Right lobe of liver (tissue), 6 donors: ENCODE measurements around the gene ENTHD1. TPM values are rescaled to one million over a fixed set of nuclear protein-coding genes. Genes with fewer than 3 reads are reported as not detected.

Source experiments
- ATAC-seq, 4 donors: fragments of 200-7000 bp; cut with Tn5 transposase; one replicate each; pipeline ENCODE4 v1.9.1; 2020; ENCODE audit warnings: mild to moderate bottlenecking in 4 of 4, moderate library complexity in 4 of 4
- DNase-seq, 3 donors: peaks; one replicate each; pipeline ENCODE4 v3.0.0-alpha.2; 2020
- H3K27ac ChIP-seq, 3 donors: fragments of 200-600 bp; one replicate each; pipeline ENCODE4 v1.8.0; 2022
- H3K27me3 ChIP-seq, 2 donors: fragments of 200-600 bp; one replicate each; pipeline ENCODE4 v1.8.0; 2022
- H3K36me3 ChIP-seq, 4 donors: fragments of 200-600 bp; sonication (generic) in 1 of 4; one replicate each; pipeline versions ENCODE4 v1.5.1 to v1.8.0; 2017 to 2022; ENCODE audit warnings: control low read depth in 1 of 4
- H3K4me1 ChIP-seq, 4 donors: fragments of 200-600 bp; sonication (generic) in 1 of 4; one replicate each; pipeline versions ENCODE4 v1.5.1 to v1.8.0; 2017 to 2022; ENCODE audit warnings: control low read depth in 1 of 4
- H3K4me3 ChIP-seq, 3 donors: fragments of 200-600 bp; one replicate each; pipeline ENCODE4 v1.8.0; 2022
- H3K9me3 ChIP-seq, 4 donors: fragments of 200-600 bp; sonication (generic) in 1 of 4; one replicate each; pipeline versions ENCODE4 v1.5.1 to v1.8.0; 2017 to 2022; ENCODE audit warnings: control low read depth in 1 of 4
- POLR2A ChIP-seq: fragments of 450-650 bp; IDR thresholded peaks from one replicate; pipeline ENCODE4 v1.6.1; 2017; ENCODE audit warnings: antibody characterized with exemption, mild to moderate bottlenecking
- WGBS: methylation state at CpG from one replicate; pipeline ENCODE4 v1.1.6; 2018; ENCODE audit warnings: low coverage, low lambda C conversion rate; ENCODE audit not compliant: insufficient coverage; ENCODE audit errors: missing lambda C conversion rate; 5-methylcytosine and 5-hydroxymethylcytosine counted together
- intact Hi-C, 2 donors: fragments of 100-400 bp; cut with DNase I; formaldehyde crosslinking; loops; one replicate each; pipeline versions ENCODE4 v1.11.2 to v1.14.1; 2022
- total RNA-seq, 6 experiments: library from RNA; depleted of rRNA in 2 of 6; stranded (reverse); fragments of >200 nt in 2 of 6; fragmentation: NEBNext Ultra II Directional in 3 of 6; extraction: Animal tissue kit (Norgen Biotek cat#: 25700) in 3 of 6; gene quantifications; one replicate each; pipeline versions ENCODE4 v1.1.0 to v1.2.4, GENCODE V29; 2016 to 2023
- TF ChIP-seq, protein P1 (sequence below), 4 donors: fragments of 200-600 bp in 3 of 4; fragments of 450-650 bp in 1 of 4; IDR thresholded peaks; one replicate each; pipeline versions ENCODE4 v1.5.1 to v1.8.0; 2016 to 2022; ENCODE audit warnings: antibody characterized with exemption in 4 of 4, mild to moderate bottlenecking in 2 of 4
- donor health status: DM: no; HTN: yes; CAD: no.
- donor health status: DM: no; HTN: no; CAD: no.
- donor health status: DM: no; HTN: no; CAD: no.
- donor health status: DM: no; HTN: yes; CAD: no.
- donor health status: DM: no; HTN: yes; CAD: no.

The ENTHD1 gene
- total RNA-seq, 6 experiments from 2014 or later, result not detected

GRCh38 chr22:39940757-39941305, 47.3 kb upstream of the ENTHD1 start:
- Histone ChIP-seq H3K27me3 (no peaks in the 10 kb centered on the region), H3K4me3 (no peak overlapping the region), H3K27ac (no peak overlapping the region), H3K9me3 (no peaks in the 10 kb centered on the region), H3K36me3 (no peaks in the 10 kb centered on the region), H3K4me1 (no peaks in the 10 kb centered on the region)
- no peak for ATAC-seq
- TF ChIP-seq POLR2A, result no peak
- TF ChIP-seq, protein P1, sequence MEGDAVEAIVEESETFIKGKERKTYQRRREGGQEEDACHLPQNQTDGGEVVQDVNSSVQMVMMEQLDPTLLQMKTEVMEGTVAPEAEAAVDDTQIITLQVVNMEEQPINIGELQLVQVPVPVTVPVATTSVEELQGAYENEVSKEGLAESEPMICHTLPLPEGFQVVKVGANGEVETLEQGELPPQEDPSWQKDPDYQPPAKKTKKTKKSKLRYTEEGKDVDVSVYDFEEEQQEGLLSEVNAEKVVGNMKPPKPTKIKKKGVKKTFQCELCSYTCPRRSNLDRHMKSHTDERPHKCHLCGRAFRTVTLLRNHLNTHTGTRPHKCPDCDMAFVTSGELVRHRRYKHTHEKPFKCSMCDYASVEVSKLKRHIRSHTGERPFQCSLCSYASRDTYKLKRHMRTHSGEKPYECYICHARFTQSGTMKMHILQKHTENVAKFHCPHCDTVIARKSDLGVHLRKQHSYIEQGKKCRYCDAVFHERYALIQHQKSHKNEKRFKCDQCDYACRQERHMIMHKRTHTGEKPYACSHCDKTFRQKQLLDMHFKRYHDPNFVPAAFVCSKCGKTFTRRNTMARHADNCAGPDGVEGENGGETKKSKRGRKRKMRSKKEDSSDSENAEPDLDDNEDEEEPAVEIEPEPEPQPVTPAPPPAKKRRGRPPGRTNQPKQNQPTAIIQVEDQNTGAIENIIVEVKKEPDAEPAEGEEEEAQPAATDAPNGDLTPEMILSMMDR (IDR thresholded peaks at IDR 0.05), result no peak
- no peak for DNase-seq
- 68% methylated on average over 9 of the region's 9 CpGs for WGBS
- intact Hi-C loops, result no loop called here

DNA sequence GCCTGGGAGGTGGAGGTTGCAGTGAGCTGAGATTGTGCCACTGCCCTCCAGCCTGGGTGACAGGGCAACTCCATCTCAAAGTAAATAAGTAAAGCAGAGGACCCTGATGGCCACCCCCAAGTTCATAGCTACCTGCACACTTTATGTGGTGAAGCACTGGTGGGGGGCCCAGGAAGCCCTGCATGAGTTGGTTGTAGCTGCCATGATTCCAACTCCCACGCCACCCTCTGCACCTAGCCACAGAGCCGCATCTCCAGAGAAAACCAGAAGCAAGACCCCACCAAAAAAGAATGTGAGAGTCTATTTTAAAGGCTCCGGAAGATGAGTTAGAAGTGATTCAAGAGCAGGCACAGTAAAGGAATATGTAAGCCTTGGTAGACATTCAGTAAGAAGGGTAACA, 46.3 kb upstream of the ENTHD1 start:
- ATAC-seq (no peak), DNase-seq (no peak)
- intact Hi-C loops, result loop anchor here in 1 of 2 donors (10.0 kb wide), 1 partner anchor 85 kb away; no protein-coding TSS in a partner anchor
- H3K4me1 ChIP-seq, result no peaks in the 10 kb centered on the region
- TF ChIP-seq, protein P1 (IDR thresholded peaks at IDR 0.05), result no peak
- no peak overlapping the region for H3K4me3 ChIP-seq
- no peaks in the 10 kb centered on the region for H3K9me3 ChIP-seq
- no peaks in the 10 kb centered on the region for H3K27me3 ChIP-seq
- 66% methylated on average over 3 of the region's 3 CpGs for WGBS
- H3K36me3 ChIP-seq, result no peaks in the 10 kb centered on the region
- H3K27ac ChIP-seq, result no peak overlapping the region

- no peak overlapping the region for H3K27ac ChIP-seq
- 60% methylated on average over 3 of the region's 14 CpGs for WGBS
- no peaks in the 10 kb centered on the region for H3K4me1 ChIP-seq
- no peaks in the 10 kb centered on the region for H3K27me3 ChIP-seq
- H3K36me3 ChIP-seq, result no peaks in the 10 kb centered on the region
- TF ChIP-seq, protein P1 (IDR thresholded peaks at IDR 0.05), result no peak
- no peak for TF ChIP-seq POLR2A
- DNase-seq (no peak), ATAC-seq (no peak)
- no peaks in the 10 kb centered on the region for H3K9me3 ChIP-seq
- intact Hi-C loops, result loop anchor here in 1 of 2 donors (10.0 kb wide), 1 partner anchor 86 kb away; no protein-coding TSS in a partner anchor
- H3K4me3 ChIP-seq, result no peak overlapping the region
Observed at GRCh38 chr22:39938509-39939111, 45.0 kb upstream of the ENTHD1 start.

DNA sequence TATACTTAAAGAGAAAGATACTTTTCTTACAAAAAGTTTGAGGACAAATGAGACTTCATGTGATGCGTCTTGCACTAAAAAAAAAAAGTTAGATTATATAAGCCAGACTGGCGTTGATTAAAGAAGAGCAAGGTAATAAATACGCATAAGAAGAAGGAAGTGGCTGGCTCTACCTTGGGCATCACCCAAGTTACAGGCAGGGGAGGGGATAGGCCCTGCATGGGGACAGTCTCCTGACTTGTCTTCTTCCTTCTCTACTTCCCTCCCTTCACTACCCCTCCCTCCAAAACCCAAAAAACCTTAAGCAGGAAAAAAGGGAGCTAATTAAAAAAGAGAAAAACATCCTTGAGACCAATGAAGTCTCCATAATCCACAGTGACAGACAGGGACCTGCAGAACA, 44.3 kb upstream of the ENTHD1 start:
- DNase-seq, result no peak
- no peaks in the 10 kb centered on the region for H3K27me3 ChIP-seq
- intact Hi-C loops, result loop anchor here in 1 of 2 donors (10.0 kb wide), 1 partner anchor 87 kb away; no protein-coding TSS in a partner anchor
- TF ChIP-seq, protein P1 (IDR thresholded peaks at IDR 0.05), result no peak
- no peak for TF ChIP-seq POLR2A
- 52% methylated on average over 3 of the region's 3 CpGs for WGBS
- no peak overlapping the region for H3K4me3 ChIP-seq
- no peaks in the 10 kb centered on the region for H3K9me3 ChIP-seq
- no peaks in the 10 kb centered on the region for H3K4me1 ChIP-seq
- no peaks in the 10 kb centered on the region for H3K36me3 ChIP-seq
- no peak for ATAC-seq
- H3K27ac ChIP-seq, result no peak overlapping the region
